H1 (cell line): ENCODE measurements around the gene SPATA13. TPM values are rescaled to one million over a fixed set of nuclear protein-coding genes. Genes with fewer than 3 reads are reported as not detected.

Experiments
- CTCF ChIA-PET: fragments of 300-600 bp; sonication (Branson Sonifier 250); formaldehyde crosslinking; loops from one replicate; lab custom pipeline; 2021; ENCODE audit not compliant: partially characterized antibody; lab: Charles Lee
- POLR2A ChIA-PET: fragments of 300-600 bp; sonication (Branson Sonifier 250); formaldehyde crosslinking; loops from one replicate; lab custom pipeline; 2021; ENCODE audit warnings: inconsistent platforms; ENCODE audit not compliant: partially characterized antibody; lab: Charles Lee
- DNase-seq, 2 experiments: peaks; one replicate each; pipeline versions ENCODE4 v3.0.0 to v3.0.0-alpha.2; 2010 to 2022; ENCODE audit warnings: low spot score in 2 of 2, low read depth in 1 of 2, mixed read lengths in 1 of 2
- FAIRE-seq: peaks from 2 replicates; lab custom pipeline; 2011; peaks lifted over from hg19 to GRCh38; lab: Jason Lieb, UNC
- H2AFZ ChIP-seq: 2 replicates; pipeline ENCODE4 v1.8.1; 2012; ENCODE audit warnings: low read length, inconsistent platforms
- H2AK5ac ChIP-seq: 2 replicates; pipeline ENCODE4 v1.6.1; 2013; ENCODE audit warnings: low read depth, low read length
- H2BK120ac ChIP-seq: replicated peaks from 2 replicates; pipeline ENCODE3; 2013; ENCODE audit warnings: low read depth, low read length, inconsistent platforms
- H2BK12ac ChIP-seq: 2 replicates; pipeline ENCODE4 v1.6.1; 2013; ENCODE audit warnings: low read depth, low read length
- H2BK15ac ChIP-seq: 2 replicates; pipeline ENCODE4 v1.6.1; 2013; ENCODE audit warnings: low read length
- H2BK20ac ChIP-seq: 2 replicates; pipeline ENCODE4 v1.6.1; 2013; ENCODE audit warnings: low read length
- H2BK5ac ChIP-seq: 2 replicates; pipeline ENCODE4 v1.6.1; 2013; ENCODE audit warnings: low read depth, low read length
- H3K14ac ChIP-seq: 2 replicates; pipeline ENCODE4 v1.6.1; 2013; ENCODE audit warnings: inconsistent platforms; ENCODE audit not compliant: insufficient read length
- H3K18ac ChIP-seq: 2 replicates; pipeline ENCODE4 v1.6.1; 2013; ENCODE audit warnings: low read length; ENCODE audit errors: extremely low read depth
- H3K23ac ChIP-seq: 2 replicates; pipeline ENCODE4 v1.6.1; 2013; ENCODE audit warnings: inconsistent platforms; ENCODE audit not compliant: insufficient read length
- H3K23me2 ChIP-seq: 2 replicates; pipeline ENCODE4 v1.6.1; 2013; ENCODE audit warnings: low read depth, low read length
- H3K27ac ChIP-seq: 2 replicates; pipeline ENCODE4 v1.6.1; 2011; ENCODE audit warnings: low read depth, low read length, inconsistent platforms
- H3K27me3 ChIP-seq, 4 experiments: replicated peaks in 1 of 4; 1 replicate in 1 of 4; 2 replicates in 3 of 4; pipeline versions ENCODE4 v1.6.1 to v1.8.1; 2011 to 2013; ENCODE audit warnings: low read length in 3 of 4, mild to moderate bottlenecking in 3 of 4, inconsistent platforms in 2 of 4, mixed read lengths in 2 of 4, moderate library complexity in 1 of 4; ENCODE audit not compliant: control insufficient read depth in 3 of 4, insufficient read depth in 3 of 4; ENCODE audit errors: extremely low read depth in 1 of 4
- H3K36me3 ChIP-seq, 4 experiments: 2 replicates each; pipeline versions ENCODE4 v1.6.1 to v1.8.1; 2011 to 2013; ENCODE audit warnings: mild to moderate bottlenecking in 4 of 4, low read length in 3 of 4, moderate library complexity in 2 of 4, control low read depth in 1 of 4, inconsistent platforms in 1 of 4; ENCODE audit not compliant: insufficient read depth in 4 of 4, control insufficient read depth in 2 of 4
- H3K4ac ChIP-seq: replicated peaks from 2 replicates; pipeline ENCODE3; 2013; ENCODE audit warnings: low read length, low read depth, mixed read lengths, inconsistent platforms; ENCODE audit not compliant: insufficient read length
- H3K4me1 ChIP-seq, 4 experiments: replicated peaks in 1 of 4; 1 replicate in 1 of 4; 2 replicates in 3 of 4; pipeline versions ENCODE4 v1.6.1 to v1.8.1; 2011 to 2013; ENCODE audit warnings: low read length in 3 of 4, inconsistent platforms in 2 of 4, mixed read lengths in 1 of 4; ENCODE audit not compliant: insufficient read depth in 4 of 4, control insufficient read depth in 3 of 4
- H3K4me2 ChIP-seq, 2 experiments: 2 replicates each; pipeline versions ENCODE4 v1.6.1 to v1.8.1; 2011 to 2013; ENCODE audit warnings: low read depth in 2 of 2, low read length in 2 of 2, control low read depth in 1 of 2, inconsistent platforms in 1 of 2, mild to moderate bottlenecking in 1 of 2; ENCODE audit not compliant: insufficient read depth in 1 of 2
- H3K4me3 ChIP-seq, 4 experiments: fragments of 200-600, 300-600 bp in 1 of 4; sonication (generic), shearing (Covaris generic), sonication (Bioruptor Twin) in 1 of 4; 2 replicates each; pipeline versions ENCODE4 v1.5.1 to v1.8.1; 2011 to 2016; ENCODE audit warnings: low read length in 4 of 4, low read depth in 3 of 4, control low read depth in 2 of 4, inconsistent platforms in 2 of 4, mild to moderate bottlenecking in 2 of 4, mixed read lengths in 1 of 4, moderate library complexity in 1 of 4; ENCODE audit not compliant: insufficient read depth in 2 of 4; ENCODE audit errors: extremely low read depth in 1 of 4
- H3K56ac ChIP-seq: replicated peaks from 2 replicates; pipeline ENCODE3; 2013; ENCODE audit warnings: low read depth, mild to moderate bottlenecking, mixed read lengths, low read length, inconsistent platforms; ENCODE audit not compliant: insufficient read length
- H3K79me1 ChIP-seq: 2 replicates; pipeline ENCODE4 v1.6.1; 2013; ENCODE audit warnings: low read depth, low read length, control low read depth
- H3K79me2 ChIP-seq, 2 experiments: 2 replicates each; pipeline versions ENCODE4 v1.6.1 to v1.8.1; 2012 to 2013; ENCODE audit warnings: low read length in 2 of 2, mild to moderate bottlenecking in 2 of 2, inconsistent platforms in 1 of 2; ENCODE audit not compliant: insufficient read depth in 2 of 2, control insufficient read depth in 1 of 2
- H3K9ac ChIP-seq, 4 experiments: replicated peaks in 1 of 4; 1 replicate in 1 of 4; 2 replicates in 3 of 4; pipeline versions ENCODE4 v1.6.1 to v1.8.1; 2011 to 2013; ENCODE audit warnings: low read depth in 3 of 4, low read length in 3 of 4, control low read depth in 2 of 4, mild to moderate bottlenecking in 2 of 4, moderate library complexity in 2 of 4, inconsistent platforms in 1 of 4; ENCODE audit errors: extremely low read depth in 1 of 4
- H3K9me3 ChIP-seq, 2 experiments: 2 replicates each; pipeline versions ENCODE4 v1.6.1 to v1.8.1; 2012 to 2013; ENCODE audit warnings: mild to moderate bottlenecking in 2 of 2, moderate library complexity in 2 of 2, control low read depth in 1 of 2, inconsistent platforms in 1 of 2, low read depth in 1 of 2, low read length in 1 of 2, mixed read lengths in 1 of 2; ENCODE audit not compliant: insufficient read depth in 2 of 2
- H4K20me1 ChIP-seq, 2 experiments: replicated peaks in 1 of 2; 2 replicates each; pipeline versions ENCODE3 to v1.8.1; 2011 to 2013; ENCODE audit warnings: inconsistent platforms in 2 of 2, low read length in 2 of 2, mild to moderate bottlenecking in 1 of 2; ENCODE audit not compliant: insufficient read depth in 2 of 2, control insufficient read depth in 1 of 2
- H4K5ac ChIP-seq: 2 replicates; pipeline ENCODE4 v1.6.1; 2013; ENCODE audit warnings: low read length, low read depth, mixed read lengths, inconsistent platforms; ENCODE audit not compliant: insufficient read length
- H4K8ac ChIP-seq: 2 replicates; pipeline ENCODE4 v1.8.0; 2013; ENCODE audit warnings: mild to moderate bottlenecking, moderate library complexity, low read length, inconsistent platforms; ENCODE audit not compliant: insufficient read depth; ENCODE audit errors: extremely low read depth
- H4K91ac ChIP-seq: replicated peaks from 2 replicates; pipeline ENCODE3; 2013; ENCODE audit warnings: low read length, mixed read lengths, inconsistent platforms; ENCODE audit not compliant: insufficient read length
- CTBP2 ChIP-seq: IDR thresholded peaks from 2 replicates; pipeline ENCODE4 v1.7.0; 2011; ENCODE audit warnings: borderline replicate concordance, mild to moderate bottlenecking, moderate library complexity, mixed read lengths, low read length; ENCODE audit not compliant: insufficient read depth, insufficient read length
- JUN ChIP-seq: IDR thresholded peaks from 2 replicates; pipeline ENCODE4 v1.6.1; 2011; ENCODE audit warnings: low read depth, mild to moderate bottlenecking, improper control_type of control experiment, low read length
- KDM1A ChIP-seq: fragments of 200-600, 300-600 bp; sonication (generic); IDR thresholded peaks from 2 replicates; pipeline ENCODE4 v1.7.1; 2016; ENCODE audit warnings: mild to moderate bottlenecking, low read length, borderline replicate concordance
- KDM4A ChIP-seq: IDR thresholded peaks from one replicate; pipeline ENCODE4 v1.7.1; 2012; ENCODE audit warnings: low read depth, mild to moderate bottlenecking, moderate library complexity, low read length, inconsistent platforms; ENCODE audit not compliant: severe bottlenecking
- PHF8 ChIP-seq: fragments of 200-600 bp; sonication (generic); conservative IDR thresholded peaks from 2 replicates; pipeline ENCODE4 v1.7.1; 2012; ENCODE audit warnings: low read depth, mild to moderate bottlenecking, inconsistent platforms, low read length, moderate library complexity
- SIRT6 ChIP-seq: IDR thresholded peaks from one replicate; pipeline ENCODE4 v1.7.1; 2012; ENCODE audit warnings: low read length, inconsistent platforms
- SRF ChIP-seq: IDR thresholded peaks from 2 replicates; pipeline ENCODE4 v1.6.1; 2011; ENCODE audit warnings: mild to moderate bottlenecking, low read depth, low read length, moderate library complexity
- SUZ12 ChIP-seq: fragments of 200-600 bp; sonication (generic); IDR thresholded peaks from 2 replicates; pipeline ENCODE4 v1.6.1; 2012; ENCODE audit warnings: mild to moderate bottlenecking, inconsistent platforms, low read length, moderate library complexity, mixed read lengths
- TAF1 ChIP-seq: IDR thresholded peaks from 2 replicates; pipeline ENCODE4 v1.6.1; 2011; ENCODE audit warnings: mild to moderate bottlenecking, low read depth, low read length
- TAF7 ChIP-seq: optimal IDR thresholded peaks from 2 replicates; pipeline ENCODE3; 2011; ENCODE audit warnings: low read depth, mild to moderate bottlenecking, inconsistent platforms, low read length, moderate library complexity, borderline replicate concordance
- WGBS, 2 experiments: shearing (Covaris generic) in 1 of 2; methylation state at CpG; one replicate each; pipeline versions ENCODE4 v1.1.6 to v1.1.7; 2013 to 2015; ENCODE audit warnings: low lambda C conversion rate in 2 of 2, mixed read lengths in 2 of 2, inconsistent platforms in 1 of 2, low coverage in 1 of 2, missing lambda C conversion rate in 1 of 2; ENCODE audit not compliant: insufficient replicate concordance in 2 of 2, insufficient coverage in 1 of 2, insufficient read length in 1 of 2; ENCODE audit errors: extremely low coverage in 1 of 2, missing lambda C conversion rate in 1 of 2; 5-methylcytosine and 5-hydroxymethylcytosine counted together
- polyA plus RNA-seq, 7 experiments: library from polyadenylated mRNA; depleted of rRNA in 3 of 7; stranded (reverse) in 5 of 7; unstranded in 2 of 7; fragments of >200 nt in 5 of 7; fragments of 200-250 nt in 2 of 7; gene quantifications; 1 replicate in 5 of 7; 2 replicates in 1 of 7; 4 replicates in 1 of 7; pipeline versions ENCODE4 v1.2.1 to v1.2.3, GENCODE V29; 2011 to 2013; ENCODE audit warnings: missing spikeins in 2 of 7, mixed read lengths in 2 of 7
- total RNA-seq: library from RNA; stranded (reverse); fragmentation: NEBNext Ultra II Directional; extraction: Animal tissue kit (Norgen Biotek cat#: 25700); gene quantifications from 2 replicates; pipeline ENCODE4 v1.2.1, GENCODE V29; 2021

Gene SPATA13
- total and polyA plus RNA-seq, 2 of the 8 experiments (the other 6 are each of a cell fraction or from before 2014, with no cell fraction given) = 12.6 to 30.9 TPM

DNA sequence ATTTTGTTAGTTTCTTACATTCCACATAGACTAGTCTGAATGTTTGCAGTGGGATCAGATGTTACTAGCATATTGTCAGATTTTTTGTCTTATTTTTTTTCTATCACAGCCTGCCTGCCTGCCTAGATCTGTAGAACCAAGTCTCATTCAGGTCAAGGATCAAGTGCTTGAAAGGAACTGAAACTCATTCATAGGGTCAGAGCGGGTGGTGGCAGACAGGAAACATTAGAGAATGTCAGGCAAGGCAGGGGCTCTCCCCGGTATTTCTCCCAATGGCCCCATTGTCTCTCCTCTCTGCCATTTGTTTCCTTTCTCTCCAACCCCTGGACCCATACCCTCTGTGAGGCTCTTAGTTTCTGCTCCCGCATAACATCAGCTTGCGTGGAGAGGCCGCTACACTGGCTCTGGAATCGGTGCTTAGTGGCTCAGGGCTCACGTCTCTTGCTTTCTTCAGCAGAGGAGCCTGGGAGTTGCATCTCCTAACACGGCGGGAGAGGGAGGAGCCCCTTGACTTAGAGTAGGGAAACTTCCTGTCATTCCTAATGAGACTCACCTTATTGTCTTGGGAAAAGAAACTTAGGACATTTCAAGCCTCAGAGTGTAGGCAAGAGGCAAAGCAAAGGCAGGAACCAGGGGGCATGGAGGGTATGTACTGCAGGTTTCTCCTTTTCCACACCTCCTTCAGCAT lies 35.6 kb upstream of the SPATA13 start:
- Histone ChIP-seq H3K14ac (no peak overlapping the region), H4K5ac (no peak overlapping the region), H3K23ac (no peak overlapping the region), H2BK120ac (no peak overlapping the region), H3K4me1 (peaks cover 0 to 5% (median 4%) of the 10 kb centered on the region in 4 experiments; a peak in 4 of 7 replicates), H2AFZ (no peak overlapping the region), H3K79me2 (no peaks in the 10 kb centered on the region), H4K8ac (no peak overlapping the region), H3K36me3 (no peaks in the 10 kb centered on the region; a peak in 1 of 8 replicates), H3K9me3 (no peaks in the 10 kb centered on the region), H3K4me3 (no peak overlapping the region), H3K79me1 (no peaks in the 10 kb centered on the region), H2BK15ac (no peak overlapping the region), H3K27me3 (no peaks in the 10 kb centered on the region), H3K4me2 (no peak overlapping the region), H2BK20ac (no peak overlapping the region), H3K18ac (no peak overlapping the region), H3K23me2 (no peaks in the 10 kb centered on the region), H4K91ac (no peak overlapping the region), H2BK5ac (no peak overlapping the region), H3K4ac (no peak overlapping the region), H2BK12ac (no peak overlapping the region), H3K56ac (no peak overlapping the region), H2AK5ac (no peak overlapping the region), H3K9ac (no peak overlapping the region), H3K27ac (no peak overlapping the region), H4K20me1 (no peaks in the 10 kb centered on the region)
- TF ChIP-seq KDM1A (no peak), SRF (no peak), SUZ12 (no peak), SIRT6 (no peak), CTBP2 (no peak), TAF7 (no peak), JUN (no peak), KDM4A (no peak), TAF1 (no peak), PHF8 (no peak)
- WGBS, 2 experiments = 84% methylated on average over 9 of the region's 9 CpGs; no CpG with 5 or more reads in 1 of the 2 experiments
- no peak for DNase-seq
- ChIA-PET CTCF (interaction anchor here (0.9 kb wide), 1 partner anchor 9 kb away, joined by 3 read pairs; no protein-coding TSS in a partner anchor), POLR2A (no interaction called here)
- no peak for FAIRE-seq
